ENCODE data around the gene OLIG1. TPM values are rescaled to one million over a fixed set of nuclear protein-coding genes. Genes with fewer than 3 reads are reported as not detected.

The OLIG1 gene
- total and polyA plus RNA-seq, 10 of the 15 experiments (the other 5 are each of a cell fraction or from before 2014, with no cell fraction given): not detected

GRCh38 chr21:33111577-33111976 lies 41.6 kb downstream of the OLIG1 start:
- no peak overlapping the region for H3K4me2 ChIP-seq (ENCODE audit: control insufficient read depth, insufficient read depth)
- peaks cover 9 to 22% of the 10 kb centered on the region in 2 experiments for H3K27me3 ChIP-seq (replicated peaks in 1 of 2; ENCODE audit: control insufficient read depth in 2 of 2, insufficient read depth in 2 of 2, low read length in 1 of 2)
- H3K9ac ChIP-seq (ENCODE audit: control insufficient read depth, insufficient read depth, low read length): no peak overlapping the region
- no peaks in the 10 kb centered on the region for H3K79me2 ChIP-seq (ENCODE audit: control insufficient read depth, insufficient read depth, low read length)
- H2AFZ ChIP-seq (ENCODE audit: control insufficient read depth, low read depth, low read length): no peak overlapping the region
- H3K9me3 ChIP-seq (replicated peaks; ENCODE audit: control insufficient read depth, insufficient read depth, low read length): no peaks in the 10 kb centered on the region
- intact Hi-C loops (cut with micrococcal nuclease; ENCODE audit: unreplicated experiment) (no loop called here), in situ Hi-C loops (cut with MboI) (no loop called here)
- no peaks in the 10 kb centered on the region; a peak in 1 of 4 replicates for H3K36me3 ChIP-seq (ENCODE audit: control insufficient read depth in 2 of 2, insufficient read depth in 2 of 2, low read length in 1 of 2)
- BruUV-seq (replicated peaks): no TSS peak
- no peak for ATAC-seq
- no peaks in the 10 kb centered on the region for H3K4me1 ChIP-seq (ENCODE audit: control insufficient read depth, insufficient read depth, low read length)
- no peak for TF ChIP-seq ATF7 (IDR thresholded peaks at IDR 0.05; ENCODE audit: low read depth)
- no peak for TF ChIP-seq GATAD2B (conservative IDR thresholded peaks at IDR 0.05; ENCODE audit: low read depth)
- TF ChIP-seq IRF5 (IDR thresholded peaks at IDR 0.05; ENCODE audit: borderline replicate concordance): no peak
- no peak for FAIRE-seq
- no peak for DNase-seq (ENCODE audit: low read depth, low spot score)
- no peak overlapping the region for H3K4me3 ChIP-seq
- H4K20me1 ChIP-seq (ENCODE audit: control insufficient read depth, insufficient read depth): no peaks in the 10 kb centered on the region
- POLR2A ChIA-PET: interaction anchor here (0.6 kb wide), 1 partner anchor 49 kb away, joined by 3 read pairs; no protein-coding TSS in a partner anchor
- H3K27ac ChIP-seq (ENCODE audit: control insufficient read depth, insufficient read depth): no peak overlapping the region
- RAD21 ChIA-PET (ENCODE audit: unreplicated experiment): no interaction called here
- SMC1A ChIA-PET (ENCODE audit: uncharacterized antibody, unreplicated experiment): no interaction called here
- WGBS (ENCODE audit: insufficient coverage, insufficient replicate concordance, low lambda C conversion rate, missing lambda C conversion rate): 50% methylated on average over 6 of the region's 6 CpGs
- CTCF ChIA-PET: no interaction called here

- no peak overlapping the region for H3K4me3 ChIP-seq
- RAD21 ChIA-PET (ENCODE audit: unreplicated experiment): no interaction called here
- no peak overlapping the region for H2AFZ ChIP-seq (ENCODE audit: control insufficient read depth, low read depth, low read length)
- H4K20me1 ChIP-seq (ENCODE audit: control insufficient read depth, insufficient read depth): no peaks in the 10 kb centered on the region
- CTCF ChIA-PET: no interaction called here
- H3K4me2 ChIP-seq (ENCODE audit: control insufficient read depth, insufficient read depth): no peak overlapping the region
- DNase-seq (ENCODE audit: low read depth, low spot score): no peak
- FAIRE-seq: no peak
- BruUV-seq (replicated peaks): no TSS peak
- no peak overlapping the region for H3K9ac ChIP-seq (ENCODE audit: control insufficient read depth, insufficient read depth, low read length)
- no peaks in the 10 kb centered on the region; a peak in 1 of 4 replicates for H3K36me3 ChIP-seq (ENCODE audit: control insufficient read depth in 2 of 2, insufficient read depth in 2 of 2, low read length in 1 of 2)
- POLR2A ChIA-PET: no interaction called here
- in situ Hi-C loops (cut with MboI) (no loop called here), intact Hi-C loops (cut with micrococcal nuclease; ENCODE audit: unreplicated experiment) (no loop called here)
- peaks cover 9 to 22% of the 10 kb centered on the region in 2 experiments for H3K27me3 ChIP-seq (replicated peaks in 1 of 2; ENCODE audit: control insufficient read depth in 2 of 2, insufficient read depth in 2 of 2, low read length in 1 of 2)
- 25% methylated on average over 5 of the region's 5 CpGs for WGBS (ENCODE audit: insufficient coverage, insufficient replicate concordance, low lambda C conversion rate, missing lambda C conversion rate)
- SMC1A ChIA-PET (ENCODE audit: uncharacterized antibody, unreplicated experiment): no interaction called here
- no peaks in the 10 kb centered on the region for H3K79me2 ChIP-seq (ENCODE audit: control insufficient read depth, insufficient read depth, low read length)
- no peak overlapping the region for H3K27ac ChIP-seq (ENCODE audit: control insufficient read depth, insufficient read depth)
- no peak for ATAC-seq
- H3K4me1 ChIP-seq (ENCODE audit: control insufficient read depth, insufficient read depth, low read length): no peaks in the 10 kb centered on the region
- no peaks in the 10 kb centered on the region for H3K9me3 ChIP-seq (replicated peaks; ENCODE audit: control insufficient read depth, insufficient read depth, low read length)
- no peak for TF ChIP-seq SREBF1 (IDR thresholded peaks at IDR 0.05; ENCODE audit: low read length)
- TF ChIP-seq KDM1A (IDR thresholded peaks at IDR 0.05; ENCODE audit: borderline replicate concordance): no peak
- no peak for TF ChIP-seq RAD21 (IDR thresholded peaks at IDR 0.05; ENCODE audit: insufficient read depth, low read depth, low read length)
- no peak for TF ChIP-seq JUNB (IDR thresholded peaks at IDR 0.05)
- TF ChIP-seq PAX5 (IDR thresholded peaks at IDR 0.05; ENCODE audit: borderline replicate concordance, low read depth, low read length): no peak
- TF ChIP-seq MYB (IDR thresholded peaks at IDR 0.05; ENCODE audit: borderline replicate concordance, low read depth, low read length): no peak
- TF ChIP-seq REST (IDR thresholded peaks at IDR 0.05; ENCODE audit: low read depth, low read length): no peak
- no peak for TF ChIP-seq MEF2B (IDR thresholded peaks at IDR 0.05; ENCODE audit: partially characterized antibody, poor library complexity, severe bottlenecking)
- TF ChIP-seq MXI1 (IDR thresholded peaks at IDR 0.05; ENCODE audit: low read depth, low read length): no peak
Measured at GRCh38 chr21:33112151-33112550, 42.2 kb downstream of the OLIG1 start.
